Prostate gland (tissue), 2 donors: ENCODE results near the gene PIK3R6.

Experiments used
- CTCF ChIP-seq, 4 experiments: fragments of 200-600 bp in 2 of 4; fragments of 450-650 bp in 2 of 4; sonication (generic) in 2 of 4; IDR thresholded peaks; 1 replicate in 3 of 4; 2 replicates in 1 of 4; pipeline ENCODE4 v1.5.1; 2016 to 2019; ENCODE audit warnings: antibody characterized with exemption in 4 of 4, mild to moderate bottlenecking in 2 of 4, moderate library complexity in 2 of 4
- POLR2A ChIP-seq: fragments of 450-650 bp; IDR thresholded peaks from one replicate; pipeline ENCODE4 v1.6.1; 2016; ENCODE audit warnings: antibody characterized with exemption, mild to moderate bottlenecking
- POLR2AphosphoS5 ChIP-seq: sonication (generic); formaldehyde crosslinking; IDR thresholded peaks from one replicate; pipeline ENCODE4 v1.6.1; 2017; ENCODE audit warnings: antibody characterized with exemption

- TF ChIP-seq CTCF (IDR thresholded peaks at IDR 0.05) = no peak
- TF ChIP-seq POLR2A = no peak
- no peak for TF ChIP-seq POLR2AphosphoS5
Observed at GRCh38 chr17:8851600-8851999, 15.9 kb downstream of the PIK3R6 start.
